H1 (cell line): ENCODE results near the gene MRGPRE. TPM values are rescaled to one million over a fixed set of nuclear protein-coding genes. Genes with fewer than 3 reads are reported as not detected.

ENCODE experiments used
- CTCF ChIA-PET: fragments of 300-600 bp; sonication (Branson Sonifier 250); formaldehyde crosslinking; loops from one replicate; lab custom pipeline; 2021; ENCODE audit not compliant: partially characterized antibody; lab: Charles Lee
- POLR2A ChIA-PET: fragments of 300-600 bp; sonication (Branson Sonifier 250); formaldehyde crosslinking; loops from one replicate; lab custom pipeline; 2021; ENCODE audit warnings: inconsistent platforms; ENCODE audit not compliant: partially characterized antibody; lab: Charles Lee
- DNase-seq, 2 experiments: peaks; one replicate each; pipeline versions ENCODE4 v3.0.0 to v3.0.0-alpha.2; 2010 to 2022; ENCODE audit warnings: low spot score in 2 of 2, low read depth in 1 of 2, mixed read lengths in 1 of 2
- FAIRE-seq: peaks from 2 replicates; lab custom pipeline; 2011; peaks lifted over from hg19 to GRCh38; lab: Jason Lieb, UNC
- H2AFZ ChIP-seq: 2 replicates; pipeline ENCODE4 v1.8.1; 2012; ENCODE audit warnings: low read length, inconsistent platforms
- H2AK5ac ChIP-seq: 2 replicates; pipeline ENCODE4 v1.6.1; 2013; ENCODE audit warnings: low read depth, low read length
- H2BK120ac ChIP-seq: replicated peaks from 2 replicates; pipeline ENCODE3; 2013; ENCODE audit warnings: low read depth, low read length, inconsistent platforms
- H2BK12ac ChIP-seq: 2 replicates; pipeline ENCODE4 v1.6.1; 2013; ENCODE audit warnings: low read depth, low read length
- H2BK15ac ChIP-seq: 2 replicates; pipeline ENCODE4 v1.6.1; 2013; ENCODE audit warnings: low read length
- H2BK20ac ChIP-seq: 2 replicates; pipeline ENCODE4 v1.6.1; 2013; ENCODE audit warnings: low read length
- H2BK5ac ChIP-seq: 2 replicates; pipeline ENCODE4 v1.6.1; 2013; ENCODE audit warnings: low read depth, low read length
- H3K14ac ChIP-seq: 2 replicates; pipeline ENCODE4 v1.6.1; 2013; ENCODE audit warnings: inconsistent platforms; ENCODE audit not compliant: insufficient read length
- H3K18ac ChIP-seq: 2 replicates; pipeline ENCODE4 v1.6.1; 2013; ENCODE audit warnings: low read length; ENCODE audit errors: extremely low read depth
- H3K23ac ChIP-seq: 2 replicates; pipeline ENCODE4 v1.6.1; 2013; ENCODE audit warnings: inconsistent platforms; ENCODE audit not compliant: insufficient read length
- H3K23me2 ChIP-seq: 2 replicates; pipeline ENCODE4 v1.6.1; 2013; ENCODE audit warnings: low read depth, low read length
- H3K27ac ChIP-seq: 2 replicates; pipeline ENCODE4 v1.6.1; 2011; ENCODE audit warnings: low read depth, low read length, inconsistent platforms
- H3K27me3 ChIP-seq, 4 experiments: replicated peaks in 1 of 4; 1 replicate in 1 of 4; 2 replicates in 3 of 4; pipeline versions ENCODE4 v1.6.1 to v1.8.1; 2011 to 2013; ENCODE audit warnings: low read length in 3 of 4, mild to moderate bottlenecking in 3 of 4, inconsistent platforms in 2 of 4, mixed read lengths in 2 of 4, moderate library complexity in 1 of 4; ENCODE audit not compliant: control insufficient read depth in 3 of 4, insufficient read depth in 3 of 4; ENCODE audit errors: extremely low read depth in 1 of 4
- H3K36me3 ChIP-seq, 4 experiments: 2 replicates each; pipeline versions ENCODE4 v1.6.1 to v1.8.1; 2011 to 2013; ENCODE audit warnings: mild to moderate bottlenecking in 4 of 4, low read length in 3 of 4, moderate library complexity in 2 of 4, control low read depth in 1 of 4, inconsistent platforms in 1 of 4; ENCODE audit not compliant: insufficient read depth in 4 of 4, control insufficient read depth in 2 of 4
- H3K4ac ChIP-seq: replicated peaks from 2 replicates; pipeline ENCODE3; 2013; ENCODE audit warnings: low read length, low read depth, mixed read lengths, inconsistent platforms; ENCODE audit not compliant: insufficient read length
- H3K4me1 ChIP-seq, 4 experiments: replicated peaks in 1 of 4; 1 replicate in 1 of 4; 2 replicates in 3 of 4; pipeline versions ENCODE4 v1.6.1 to v1.8.1; 2011 to 2013; ENCODE audit warnings: low read length in 3 of 4, inconsistent platforms in 2 of 4, mixed read lengths in 1 of 4; ENCODE audit not compliant: insufficient read depth in 4 of 4, control insufficient read depth in 3 of 4
- H3K4me2 ChIP-seq, 2 experiments: 2 replicates each; pipeline versions ENCODE4 v1.6.1 to v1.8.1; 2011 to 2013; ENCODE audit warnings: low read depth in 2 of 2, low read length in 2 of 2, control low read depth in 1 of 2, inconsistent platforms in 1 of 2, mild to moderate bottlenecking in 1 of 2; ENCODE audit not compliant: insufficient read depth in 1 of 2
- H3K4me3 ChIP-seq, 4 experiments: fragments of 200-600, 300-600 bp in 1 of 4; sonication (generic), shearing (Covaris generic), sonication (Bioruptor Twin) in 1 of 4; 2 replicates each; pipeline versions ENCODE4 v1.5.1 to v1.8.1; 2011 to 2016; ENCODE audit warnings: low read length in 4 of 4, low read depth in 3 of 4, control low read depth in 2 of 4, inconsistent platforms in 2 of 4, mild to moderate bottlenecking in 2 of 4, mixed read lengths in 1 of 4, moderate library complexity in 1 of 4; ENCODE audit not compliant: insufficient read depth in 2 of 4; ENCODE audit errors: extremely low read depth in 1 of 4
- H3K56ac ChIP-seq: replicated peaks from 2 replicates; pipeline ENCODE3; 2013; ENCODE audit warnings: low read depth, mild to moderate bottlenecking, mixed read lengths, low read length, inconsistent platforms; ENCODE audit not compliant: insufficient read length
- H3K79me1 ChIP-seq: 2 replicates; pipeline ENCODE4 v1.6.1; 2013; ENCODE audit warnings: low read depth, low read length, control low read depth
- H3K79me2 ChIP-seq, 2 experiments: 2 replicates each; pipeline versions ENCODE4 v1.6.1 to v1.8.1; 2012 to 2013; ENCODE audit warnings: low read length in 2 of 2, mild to moderate bottlenecking in 2 of 2, inconsistent platforms in 1 of 2; ENCODE audit not compliant: insufficient read depth in 2 of 2, control insufficient read depth in 1 of 2
- H3K9ac ChIP-seq, 4 experiments: replicated peaks in 1 of 4; 1 replicate in 1 of 4; 2 replicates in 3 of 4; pipeline versions ENCODE4 v1.6.1 to v1.8.1; 2011 to 2013; ENCODE audit warnings: low read depth in 3 of 4, low read length in 3 of 4, control low read depth in 2 of 4, mild to moderate bottlenecking in 2 of 4, moderate library complexity in 2 of 4, inconsistent platforms in 1 of 4; ENCODE audit errors: extremely low read depth in 1 of 4
- H3K9me3 ChIP-seq, 2 experiments: 2 replicates each; pipeline versions ENCODE4 v1.6.1 to v1.8.1; 2012 to 2013; ENCODE audit warnings: mild to moderate bottlenecking in 2 of 2, moderate library complexity in 2 of 2, control low read depth in 1 of 2, inconsistent platforms in 1 of 2, low read depth in 1 of 2, low read length in 1 of 2, mixed read lengths in 1 of 2; ENCODE audit not compliant: insufficient read depth in 2 of 2
- H4K20me1 ChIP-seq, 2 experiments: replicated peaks in 1 of 2; 2 replicates each; pipeline versions ENCODE3 to v1.8.1; 2011 to 2013; ENCODE audit warnings: inconsistent platforms in 2 of 2, low read length in 2 of 2, mild to moderate bottlenecking in 1 of 2; ENCODE audit not compliant: insufficient read depth in 2 of 2, control insufficient read depth in 1 of 2
- H4K5ac ChIP-seq: 2 replicates; pipeline ENCODE4 v1.6.1; 2013; ENCODE audit warnings: low read length, low read depth, mixed read lengths, inconsistent platforms; ENCODE audit not compliant: insufficient read length
- H4K8ac ChIP-seq: 2 replicates; pipeline ENCODE4 v1.8.0; 2013; ENCODE audit warnings: mild to moderate bottlenecking, moderate library complexity, low read length, inconsistent platforms; ENCODE audit not compliant: insufficient read depth; ENCODE audit errors: extremely low read depth
- H4K91ac ChIP-seq: replicated peaks from 2 replicates; pipeline ENCODE3; 2013; ENCODE audit warnings: low read length, mixed read lengths, inconsistent platforms; ENCODE audit not compliant: insufficient read length
- CTBP2 ChIP-seq: IDR thresholded peaks from 2 replicates; pipeline ENCODE4 v1.7.0; 2011; ENCODE audit warnings: borderline replicate concordance, mild to moderate bottlenecking, moderate library complexity, mixed read lengths, low read length; ENCODE audit not compliant: insufficient read depth, insufficient read length
- EGR1 ChIP-seq: IDR thresholded peaks from 2 replicates; pipeline ENCODE4 v1.6.1; 2011; ENCODE audit warnings: low read depth, low read length, borderline replicate concordance
- WGBS, 2 experiments: shearing (Covaris generic) in 1 of 2; methylation state at CpG; one replicate each; pipeline versions ENCODE4 v1.1.6 to v1.1.7; 2013 to 2015; ENCODE audit warnings: low lambda C conversion rate in 2 of 2, mixed read lengths in 2 of 2, inconsistent platforms in 1 of 2, low coverage in 1 of 2, missing lambda C conversion rate in 1 of 2; ENCODE audit not compliant: insufficient replicate concordance in 2 of 2, insufficient coverage in 1 of 2, insufficient read length in 1 of 2; ENCODE audit errors: extremely low coverage in 1 of 2, missing lambda C conversion rate in 1 of 2; 5-methylcytosine and 5-hydroxymethylcytosine counted together
- polyA plus RNA-seq, 7 experiments: library from polyadenylated mRNA; depleted of rRNA in 3 of 7; stranded (reverse) in 5 of 7; unstranded in 2 of 7; fragments of >200 nt in 5 of 7; fragments of 200-250 nt in 2 of 7; gene quantifications; 1 replicate in 5 of 7; 2 replicates in 1 of 7; 4 replicates in 1 of 7; pipeline versions ENCODE4 v1.2.1 to v1.2.3, GENCODE V29; 2011 to 2013; ENCODE audit warnings: missing spikeins in 2 of 7, mixed read lengths in 2 of 7
- total RNA-seq: library from RNA; stranded (reverse); fragmentation: NEBNext Ultra II Directional; extraction: Animal tissue kit (Norgen Biotek cat#: 25700); gene quantifications from 2 replicates; pipeline ENCODE4 v1.2.1, GENCODE V29; 2021

MRGPRE gene
- total and polyA plus RNA-seq, 2 of the 8 experiments (the other 6 are each of a cell fraction or from before 2014, with no cell fraction given), result not detected

- Histone ChIP-seq H3K27me3 (no peaks in the 10 kb centered on the region; a peak in 1 of 7 replicates), H4K5ac (no peak overlapping the region), H3K79me2 (no peaks in the 10 kb centered on the region), H3K27ac (no peak overlapping the region), H3K4me2 (no peak overlapping the region), H3K18ac (no peak overlapping the region), H3K4me1 (peaks cover 0 to 4% (median 1%) of the 10 kb centered on the region in 4 experiments; a peak in 3 of 7 replicates), H3K79me1 (no peaks in the 10 kb centered on the region), H4K20me1 (peaks cover 0 to 2% of the 10 kb centered on the region in 2 experiments), H2BK5ac (no peak overlapping the region), H3K14ac (no peak overlapping the region), H3K23ac (no peak overlapping the region)
- no peak for FAIRE-seq
- DNase-seq, result no peak
- TF ChIP-seq CTBP2 (no peak), EGR1 (no peak)
- TF ChIP-seq, all 59 proteins: peak for 0
- Histone ChIP-seq H3K9ac (no peak overlapping the region), H3K56ac (no peak overlapping the region), H2BK20ac (no peak overlapping the region), H3K9me3 (no peaks in the 10 kb centered on the region), H4K8ac (no peak overlapping the region), H2BK12ac (no peak overlapping the region), H3K4me3 (no peak overlapping the region), H4K91ac (no peak overlapping the region), H3K23me2 (no peaks in the 10 kb centered on the region), H2AK5ac (no peak overlapping the region), H2AFZ (no peak overlapping the region), H2BK120ac (no peak overlapping the region), H3K36me3 (no peaks in the 10 kb centered on the region), H3K4ac (no peak overlapping the region), H2BK15ac (no peak overlapping the region)
- POLR2A ChIA-PET, result no interaction called here
- CTCF ChIA-PET, result interaction anchor here (1.1 to 2.4 kb wide), 4 partner anchors 10 to 131 kb away, joined by 3 to 9 read pairs (median 4); no protein-coding TSS in a partner anchor
- 74% methylated on average over 7 of the region's 7 CpGs; no CpG with 5 or more reads in 1 of the 2 experiments for WGBS, 2 experiments
Observed at GRCh38 chr11:3234846-3235245, 2.6 kb upstream of the MRGPRE start.
